HEK293T (cell line): ENCODE measurements around the gene TEDC1.

Experiments
- CTCF ChIA-PET: fragments of 350-600 bp; formaldehyde crosslinking; extraction: SDS; loops from one replicate; lab custom pipeline; 2021; ENCODE audit warnings: antibody characterized with exemption, inconsistent platforms; lab: Yijun Ruan, JAX
- POLR2A ChIA-PET: fragments of 350-600 bp; formaldehyde crosslinking; extraction: SDS; loops from one replicate; lab custom pipeline; 2020; ENCODE audit warnings: antibody characterized with exemption, inconsistent platforms; lab: Yijun Ruan, JAX
- DNase-seq: peaks from one replicate; pipeline ENCODE4 v3.0.0; 2012; ENCODE audit warnings: mixed read lengths; ENCODE audit errors: extremely low spot score
- ARNT ChIP-seq: fragments of 450-650 bp; IDR thresholded peaks from 2 replicates; pipeline ENCODE4 v1.6.1; 2017; ENCODE audit warnings: mild to moderate bottlenecking
- BHLHE40 ChIP-seq: fragments of 450-650 bp; IDR thresholded peaks from 2 replicates; pipeline ENCODE4 v1.6.1; 2016; ENCODE audit warnings: mild to moderate bottlenecking, moderate library complexity, borderline replicate concordance
- CTBP1 ChIP-seq: fragments of 450-650 bp; IDR thresholded peaks from 2 replicates; pipeline ENCODE4 v1.6.1; 2016; ENCODE audit warnings: borderline replicate concordance
- ELF4 ChIP-seq: fragments of 450-650 bp; IDR thresholded peaks from 2 replicates; pipeline ENCODE4 v1.6.1; 2017; ENCODE audit warnings: antibody characterized with exemption
- FOXA1 ChIP-seq: fragments of 450-650 bp; IDR thresholded peaks from 2 replicates; pipeline ENCODE4 v1.6.1; 2016; ENCODE audit warnings: mild to moderate bottlenecking
- FOXK2 ChIP-seq: fragments of 450-650 bp; IDR thresholded peaks from 2 replicates; pipeline ENCODE4 v1.6.1; 2016; ENCODE audit warnings: mild to moderate bottlenecking
- FOXM1 ChIP-seq: fragments of 450-650 bp; IDR thresholded peaks from 2 replicates; pipeline ENCODE4 v1.6.1; 2017; ENCODE audit warnings: mild to moderate bottlenecking, borderline replicate concordance
- HDGF ChIP-seq: fragments of 450-650 bp; IDR thresholded peaks from 2 replicates; pipeline ENCODE4 v1.6.1; 2017; ENCODE audit warnings: antibody characterized with exemption, borderline replicate concordance
- L3MBTL2 ChIP-seq: fragments of 450-650 bp; conservative IDR thresholded peaks from 2 replicates; pipeline ENCODE4 v1.6.1; 2016; ENCODE audit warnings: mild to moderate bottlenecking
- LEF1 ChIP-seq: fragments of 450-650 bp; IDR thresholded peaks from 2 replicates; pipeline ENCODE4 v1.6.1; 2017; ENCODE audit warnings: mild to moderate bottlenecking, borderline replicate concordance
- NFRKB ChIP-seq: fragments of 450-650 bp; IDR thresholded peaks from 2 replicates; pipeline ENCODE4 v1.6.1; 2016; ENCODE audit warnings: mild to moderate bottlenecking, moderate library complexity
- PKNOX1 ChIP-seq: fragments of 450-650 bp; IDR thresholded peaks from 2 replicates; pipeline ENCODE4 v1.6.1; 2016
- SP1 ChIP-seq: fragments of 450-650 bp; IDR thresholded peaks from 2 replicates; pipeline ENCODE4 v1.6.1; 2017
- SUZ12 ChIP-seq: fragments of 450-650 bp; IDR thresholded peaks from 2 replicates; pipeline ENCODE4 v1.6.1; 2016; ENCODE audit warnings: mild to moderate bottlenecking
- TARDBP ChIP-seq: fragments of 450-650 bp; IDR thresholded peaks from 2 replicates; pipeline ENCODE4 v1.6.1; 2016
- ZNF384 ChIP-seq: fragments of 450-650 bp; IDR thresholded peaks from 2 replicates; pipeline ENCODE4 v1.6.1; 2016

The TEDC1 gene

GRCh38 chr14:105479431-105480158 lies 11.5 kb upstream of the TEDC1 start:
- POLR2A ChIA-PET = no interaction called here
- CTCF ChIA-PET = interaction anchor here (1.3 kb wide), 1 partner anchor 26 kb away, joined by 4 read pairs; no protein-coding TSS in a partner anchor
- no peak for DNase-seq

GRCh38 chr14:105480199-105480746 lies 10.8 kb upstream of the TEDC1 start:
- POLR2A ChIA-PET = interaction anchor here (0.7 to 1.9 kb wide), 7 partner anchors 8 to 166 kb away, joined by 3 to 29 read pairs (median 3); partner anchors contain the start of gene PACS2
- TF ChIP-seq LEF1 (no peak), ZNF384 (no peak), PKNOX1 (no peak), HDGF (no peak), ELF4 (no peak), TARDBP (no peak), BHLHE40 (no peak), CTBP1 (no peak), SUZ12 (no peak), FOXA1 (no peak), SP1 (no peak), NFRKB (no peak), FOXK2 (no peak), ARNT (no peak), FOXM1 (no peak)
- CTCF ChIA-PET = interaction anchor here (0.5 to 2.4 kb wide), 24 partner anchors 9 to 376 kb away, joined by 3 to 38 read pairs (median 4); partner anchors contain the start of gene TEDC1
- no peak for DNase-seq

More at GRCh38 chr14:105479431-105480158, 11.5 kb upstream of the TEDC1 start:
- TF ChIP-seq ELF4 (no peak), SUZ12 (no peak), CTBP1 (no peak), NFRKB (no peak), TARDBP (no peak), FOXM1 (no peak)

- TF ChIP-seq NFRKB (no peak), LEF1 (no peak), L3MBTL2 (no peak), HDGF (0 out of 2 replicates have a peak, but pooled peaks have one; percentile 61), FOXK2 (no peak), FOXM1 (no peak), SP1 (no peak), CTBP1 (no peak; the same call in 1 of the 2 replicates), SUZ12 (no peak), FOXA1 (no peak), PKNOX1 (peak; percentile 66), ELF4 (no peak)
- peak; percentile 90 for DNase-seq
- ChIA-PET CTCF (interaction anchor here (0.5 to 2.4 kb wide), 25 partner anchors 9 to 375 kb away, joined by 3 to 38 read pairs (median 4); partner anchors contain the start of gene TEDC1), POLR2A (interaction anchor here (0.7 to 1.9 kb wide), 7 partner anchors 9 to 167 kb away, joined by 3 to 29 read pairs (median 3); partner anchors contain the start of gene PACS2)
Observed at GRCh38 chr14:105480807-105481801, 9.9 kb upstream of the TEDC1 start.

GRCh38 chr14:105481886-105482457 lies 9.1 kb upstream of the TEDC1 start:
- peak; percentile 84 for DNase-seq
- TF ChIP-seq SUZ12 (no peak), LEF1 (no peak), NFRKB (no peak), FOXA1 (no peak), TARDBP (no peak), CTBP1 (no peak), ELF4 (no peak), ARNT (no peak), FOXK2 (no peak), FOXM1 (no peak), BHLHE40 (no peak), HDGF (no peak), L3MBTL2 (no peak)
- CTCF ChIA-PET = interaction anchor here (1.2 to 2.4 kb wide), 5 partner anchors 8 to 111 kb away, joined by 3 to 38 read pairs (median 9); partner anchors contain the start of gene TEDC1
- POLR2A ChIA-PET = interaction anchor here (1.9 kb wide), 1 partner anchor 8 kb away, joined by 29 read pairs; no protein-coding TSS in a partner anchor

GRCh38 chr14:105482486-105483110 lies 8.4 kb upstream of the TEDC1 start:
- ChIA-PET POLR2A (no interaction called here), CTCF (interaction anchor here (1.2 to 2.4 kb wide), 2 partner anchors 7 to 34 kb away, joined by 3 to 38 read pairs; partner anchors contain the start of gene TEDC1)
- DNase-seq = no peak
- TF ChIP-seq SP1 (no peak), TARDBP (no peak), LEF1 (no peak)
